ENCODE results near the gene SUSD4.

The SUSD4 gene

GRCh38 chr1:223175032-223175431, 188.9 kb downstream of the SUSD4 start:
- DNase-seq, result no peak

All from HCEC 1CT (cell line).